ENCODE measurements around the gene ZBTB47. TPM values are rescaled to one million over a fixed set of nuclear protein-coding genes. Genes with fewer than 3 reads are reported as not detected.

Gene ZBTB47
- total and polyA plus RNA-seq, 10 donors: 2.1 to 22.2 (median 14.4) TPM

GRCh38 chr3:42647821-42648459, 5.6 kb upstream of the ZBTB47 start:
- H3K4me1 ChIP-seq: peaks cover 7 to 66% (median 15%) of the 10 kb centered on the region in 6 donors
- H3K27me3 ChIP-seq (replicated peaks in 1 of 7): no peaks in the 10 kb centered on the region
- WGBS, 5 donors: 83 to 92% (median 86%) methylated on average over 5 of the region's 5 CpGs
- H3K4me3 ChIP-seq: no peak overlapping the region
- DNase-seq: no peak
- intact Hi-C loops (cut with DNase I; ENCODE audit: low total_unique reads): no loop called here
- TF ChIP-seq, protein P1, sequence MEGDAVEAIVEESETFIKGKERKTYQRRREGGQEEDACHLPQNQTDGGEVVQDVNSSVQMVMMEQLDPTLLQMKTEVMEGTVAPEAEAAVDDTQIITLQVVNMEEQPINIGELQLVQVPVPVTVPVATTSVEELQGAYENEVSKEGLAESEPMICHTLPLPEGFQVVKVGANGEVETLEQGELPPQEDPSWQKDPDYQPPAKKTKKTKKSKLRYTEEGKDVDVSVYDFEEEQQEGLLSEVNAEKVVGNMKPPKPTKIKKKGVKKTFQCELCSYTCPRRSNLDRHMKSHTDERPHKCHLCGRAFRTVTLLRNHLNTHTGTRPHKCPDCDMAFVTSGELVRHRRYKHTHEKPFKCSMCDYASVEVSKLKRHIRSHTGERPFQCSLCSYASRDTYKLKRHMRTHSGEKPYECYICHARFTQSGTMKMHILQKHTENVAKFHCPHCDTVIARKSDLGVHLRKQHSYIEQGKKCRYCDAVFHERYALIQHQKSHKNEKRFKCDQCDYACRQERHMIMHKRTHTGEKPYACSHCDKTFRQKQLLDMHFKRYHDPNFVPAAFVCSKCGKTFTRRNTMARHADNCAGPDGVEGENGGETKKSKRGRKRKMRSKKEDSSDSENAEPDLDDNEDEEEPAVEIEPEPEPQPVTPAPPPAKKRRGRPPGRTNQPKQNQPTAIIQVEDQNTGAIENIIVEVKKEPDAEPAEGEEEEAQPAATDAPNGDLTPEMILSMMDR (IDR thresholded peaks at IDR 0.05 in 8 of 11, conservative IDR thresholded peaks at IDR 0.05 in 3 of 11): no peak
- TF ChIP-seq POLR2A (IDR thresholded peaks at IDR 0.05) (no peak), POLR2AphosphoS5 (IDR thresholded peaks at IDR 0.05) (no peak)
- H3K27ac ChIP-seq: peak overlapping the region in 1 of 8 donors; percentile 14
- no peaks in the 10 kb centered on the region for H3K9me3 ChIP-seq
- H3K36me3 ChIP-seq: peaks cover 3 to 73% (median 56%) of the 10 kb centered on the region in 6 donors

- H3K4me3 ChIP-seq: no peak overlapping the region
- H3K4me1 ChIP-seq: peaks cover 17 to 76% (median 25%) of the 10 kb centered on the region in 6 donors
- peaks cover 0 to 62% (median 45%) of the 10 kb centered on the region in 6 donors for H3K36me3 ChIP-seq
- H3K27me3 ChIP-seq (replicated peaks in 1 of 7): peaks cover 0 to 7% (median 0%) of the 10 kb centered on the region in 7 donors
- peak overlapping the region in 1 of 8 donors; percentile 20 for H3K27ac ChIP-seq
- H3K9me3 ChIP-seq: no peaks in the 10 kb centered on the region
- intact Hi-C loops (cut with DNase I; ENCODE audit: low total_unique reads): no loop called here
- 85 to 92% (median 87%) methylated on average over 2 of the region's 2 CpGs for WGBS, 5 donors
- no peak for DNase-seq
- no peak for TF ChIP-seq POLR2AphosphoS5 (IDR thresholded peaks at IDR 0.05)
- TF ChIP-seq, protein P1 (IDR thresholded peaks at IDR 0.05 in 8 of 11, conservative IDR thresholded peaks at IDR 0.05 in 3 of 11): no peak
- no peak for TF ChIP-seq POLR2A (IDR thresholded peaks at IDR 0.05)
Measured at GRCh38 chr3:42649006-42649405, 4.5 kb upstream of the ZBTB47 start.

- WGBS, 5 donors: 68 to 84% (median 81%) methylated on average over 4 of the region's 4 CpGs
- peaks cover 17 to 80% (median 28%) of the 10 kb centered on the region in 6 donors for H3K4me1 ChIP-seq
- H3K27ac ChIP-seq: peak overlapping the region in 3 of 8 donors; percentile 10 to 31 (median 24)
- DNase-seq: no peak
- H3K9me3 ChIP-seq: no peaks in the 10 kb centered on the region
- H3K4me3 ChIP-seq: no peak overlapping the region
- peaks cover 0 to 55% (median 38%) of the 10 kb centered on the region in 6 donors for H3K36me3 ChIP-seq
- intact Hi-C loops (cut with DNase I; ENCODE audit: low total_unique reads): loop anchor here (10.0 kb wide), 1 partner anchor 95 kb away; no protein-coding TSS in a partner anchor
- TF ChIP-seq POLR2AphosphoS5 (IDR thresholded peaks at IDR 0.05): no peak
- no peak for TF ChIP-seq POLR2A (IDR thresholded peaks at IDR 0.05)
- H3K27me3 ChIP-seq (replicated peaks in 1 of 7): peaks cover 0 to 13% (median 0%) of the 10 kb centered on the region in 7 donors
Measured at GRCh38 chr3:42649783-42650182, 3.7 kb upstream of the ZBTB47 start.

- intact Hi-C loops (cut with DNase I; ENCODE audit: low total_unique reads): loop anchor here (10.0 kb wide), 1 partner anchor 93 kb away; no protein-coding TSS in a partner anchor
- H3K4me3 ChIP-seq: peak overlapping the region in 1 of 8 donors; percentile 86
Measured at GRCh38 chr3:42651248-42652091, 2.0 kb upstream of the ZBTB47 start.

More at GRCh38 chr3:42651248-42652091, 2.0 kb upstream of the ZBTB47 start:
- Histone ChIP-seq H3K27ac (peak overlapping the region in 2 of 8 donors; percentile 85 to 90), H3K27me3 (replicated peaks in 1 of 7) (peaks cover 0 to 15% (median 0%) of the 10 kb centered on the region in 7 donors), H3K36me3 (peaks cover 0 to 38% (median 22%) of the 10 kb centered on the region in 6 donors), H3K9me3 (no peaks in the 10 kb centered on the region), H3K4me1 (peaks cover 17 to 94% (median 39%) of the 10 kb centered on the region in 6 donors)
- DNase-seq: no peak
- WGBS, 5 donors: 88 to 91% (median 90%) methylated on average over 9 of the region's 9 CpGs
- TF ChIP-seq, protein P1 (IDR thresholded peaks at IDR 0.05 in 8 of 11, conservative IDR thresholded peaks at IDR 0.05 in 3 of 11): no peak
- TF ChIP-seq POLR2AphosphoS5 (IDR thresholded peaks at IDR 0.05) (no peak), POLR2A (IDR thresholded peaks at IDR 0.05) (no peak)

Measured in spleen (tissue), 11 donors.